Thyroid gland (tissue), 4 donors: ENCODE data around the gene RAD51C.
"Not testable (repeated sequence)": the region's sequence is repeated elsewhere in the genome, so short reads cannot be mapped to it uniquely, and the experiment has no call there.

ENCODE experiments used
- POLR2A ChIP-seq, 2 donors: fragments of 450-650 bp; IDR thresholded peaks; one replicate each; pipeline ENCODE4 v1.6.1; 2017; ENCODE audit warnings: antibody characterized with exemption in 2 of 2, mild to moderate bottlenecking in 2 of 2, moderate library complexity in 1 of 2
- TF ChIP-seq, protein P1 (sequence below), 6 experiments: fragments of 200-600 bp in 3 of 6; fragments of 450-650 bp in 3 of 6; sonication (generic) in 3 of 6; IDR thresholded peaks; one replicate each; pipeline ENCODE4 v1.5.1; 2016 to 2019; ENCODE audit warnings: antibody characterized with exemption in 6 of 6, mild to moderate bottlenecking in 2 of 6, inconsistent platforms in 1 of 6, moderate library complexity in 1 of 6

DNA sequence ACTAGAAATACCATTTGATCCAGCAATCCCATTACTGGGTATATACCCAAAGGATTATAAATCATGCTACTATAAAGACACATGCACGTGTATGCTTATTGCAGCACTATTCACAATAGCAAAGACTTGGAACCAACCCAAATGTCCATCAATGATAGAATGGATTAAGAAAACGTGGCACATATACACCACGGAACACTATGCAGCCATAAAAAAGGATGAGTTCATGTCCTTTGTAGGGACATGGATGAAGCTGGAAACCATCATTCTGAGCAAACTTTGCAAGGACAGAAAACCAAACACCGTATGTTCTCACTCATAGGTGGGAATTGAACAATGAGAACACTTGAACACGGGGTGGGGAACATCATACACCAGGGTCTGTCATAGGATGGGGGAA lies 14.1 kb upstream of the RAD51C start:
- TF ChIP-seq, protein P1, sequence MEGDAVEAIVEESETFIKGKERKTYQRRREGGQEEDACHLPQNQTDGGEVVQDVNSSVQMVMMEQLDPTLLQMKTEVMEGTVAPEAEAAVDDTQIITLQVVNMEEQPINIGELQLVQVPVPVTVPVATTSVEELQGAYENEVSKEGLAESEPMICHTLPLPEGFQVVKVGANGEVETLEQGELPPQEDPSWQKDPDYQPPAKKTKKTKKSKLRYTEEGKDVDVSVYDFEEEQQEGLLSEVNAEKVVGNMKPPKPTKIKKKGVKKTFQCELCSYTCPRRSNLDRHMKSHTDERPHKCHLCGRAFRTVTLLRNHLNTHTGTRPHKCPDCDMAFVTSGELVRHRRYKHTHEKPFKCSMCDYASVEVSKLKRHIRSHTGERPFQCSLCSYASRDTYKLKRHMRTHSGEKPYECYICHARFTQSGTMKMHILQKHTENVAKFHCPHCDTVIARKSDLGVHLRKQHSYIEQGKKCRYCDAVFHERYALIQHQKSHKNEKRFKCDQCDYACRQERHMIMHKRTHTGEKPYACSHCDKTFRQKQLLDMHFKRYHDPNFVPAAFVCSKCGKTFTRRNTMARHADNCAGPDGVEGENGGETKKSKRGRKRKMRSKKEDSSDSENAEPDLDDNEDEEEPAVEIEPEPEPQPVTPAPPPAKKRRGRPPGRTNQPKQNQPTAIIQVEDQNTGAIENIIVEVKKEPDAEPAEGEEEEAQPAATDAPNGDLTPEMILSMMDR (IDR thresholded peaks at IDR 0.05): not testable (repeated sequence)
- not testable (repeated sequence) for TF ChIP-seq POLR2A (IDR thresholded peaks at IDR 0.05)
